Esophagus muscularis mucosa (tissue), 4 donors: ENCODE results near the gene CCDC122. TPM values are rescaled to one million over a fixed set of nuclear protein-coding genes. Genes with fewer than 3 reads are reported as not detected.

Source experiments
- DNase-seq: peaks from one replicate; pipeline ENCODE4 v3.0.0-alpha.2; 2017; ENCODE audit errors: extremely low spot score
- H3K27ac ChIP-seq, 4 donors: fragments of 200-600 bp; sonication (generic); replicated peaks in 1 of 4; 1 replicate in 3 of 4; 2 replicates in 1 of 4; pipeline ENCODE4 v1.5.1; 2016 to 2019; ENCODE audit warnings: mild to moderate bottlenecking in 1 of 4
- H3K27me3 ChIP-seq, 4 donors: fragments of 200-600 bp; sonication (generic); one replicate each; pipeline versions ENCODE4 v1.5.1 to v1.6.0; 2016 to 2019
- H3K36me3 ChIP-seq, 4 donors: fragments of 200-600 bp; sonication (generic); one replicate each; pipeline ENCODE4 v1.5.1; 2016 to 2019
- H3K4me1 ChIP-seq, 4 donors: fragments of 200-600 bp; sonication (generic); one replicate each; pipeline ENCODE4 v1.5.1; 2016 to 2019
- H3K4me3 ChIP-seq, 4 donors: fragments of 200-600 bp; sonication (generic); 1 replicate in 2 of 4; 2 replicates in 2 of 4; pipeline ENCODE4 v1.5.1; 2016 to 2019; ENCODE audit warnings: mild to moderate bottlenecking in 4 of 4, moderate library complexity in 1 of 4
- H3K9me3 ChIP-seq, 4 donors: fragments of 200-600 bp; sonication (generic); 1 replicate in 3 of 4; 2 replicates in 1 of 4; pipeline ENCODE4 v1.5.1; 2016 to 2019
- EP300 ChIP-seq: sonication (generic); formaldehyde crosslinking; IDR thresholded peaks from one replicate; pipeline ENCODE4 v1.6.1; 2017; ENCODE audit warnings: antibody characterized with exemption
- POLR2A ChIP-seq: fragments of 450-650 bp; IDR thresholded peaks from one replicate; pipeline ENCODE4 v1.6.1; 2017; ENCODE audit warnings: antibody characterized with exemption, moderate library complexity, mild to moderate bottlenecking, low read depth
- POLR2AphosphoS5 ChIP-seq, 2 donors: sonication (generic); formaldehyde crosslinking; IDR thresholded peaks; one replicate each; pipeline ENCODE4 v1.6.1; 2017; ENCODE audit warnings: antibody characterized with exemption in 2 of 2
- WGBS: methylation state at CpG from one replicate; pipeline ENCODE4 v1.1.5; 2018; 5-methylcytosine and 5-hydroxymethylcytosine counted together
- intact Hi-C: fragments of 100-400 bp; cut with DNase I; formaldehyde crosslinking; loops from one replicate; pipeline ENCODE4 v1.15.1; 2023
- total RNA-seq, 4 donors: library from RNA; depleted of rRNA; stranded (reverse); fragments of >200 nt; gene quantifications; one replicate each; pipeline versions ENCODE4 v1.1.0 to v1.2.1, GENCODE V29; 2016
- TF ChIP-seq, protein P1 (sequence below), 3 experiments: fragments of 200-600 bp in 2 of 3; fragments of 450-650 bp in 1 of 3; sonication (generic) in 2 of 3; IDR thresholded peaks; one replicate each; pipeline ENCODE4 v1.5.1; 2017 to 2019; ENCODE audit warnings: antibody characterized with exemption in 3 of 3, mild to moderate bottlenecking in 2 of 3, moderate library complexity in 1 of 3

CCDC122 gene
- total RNA-seq, 4 donors from 2014 or later: 2.1 to 13.2 (median 3.2) TPM

DNA sequence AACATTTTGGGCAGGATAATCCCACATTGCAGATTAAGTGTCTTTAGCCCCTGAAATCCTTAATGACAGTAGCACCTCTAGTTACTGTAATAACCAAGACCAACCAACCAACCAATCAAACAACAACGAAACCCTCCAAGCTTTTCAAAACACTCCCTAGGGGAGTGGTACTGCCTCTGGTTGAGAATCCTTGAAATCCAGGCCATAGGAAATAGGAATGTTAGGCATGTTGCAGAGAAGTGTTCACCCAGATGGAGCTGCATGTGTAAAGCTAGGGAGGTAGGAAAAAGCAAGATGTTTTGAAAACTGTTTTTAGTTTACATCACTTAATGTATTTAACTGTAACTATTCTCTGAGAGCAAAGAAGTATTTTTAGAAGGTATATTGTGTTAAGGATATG lies 4.7 kb upstream of the CCDC122 start:
- intact Hi-C loops: no loop called here
- H3K27me3 ChIP-seq: no peaks in the 10 kb centered on the region
- H3K27ac ChIP-seq: no peak overlapping the region
- TF ChIP-seq EP300 (no peak), POLR2AphosphoS5 (IDR thresholded peaks at IDR 0.05) (no peak), POLR2A (no peak)
- TF ChIP-seq, protein P1, sequence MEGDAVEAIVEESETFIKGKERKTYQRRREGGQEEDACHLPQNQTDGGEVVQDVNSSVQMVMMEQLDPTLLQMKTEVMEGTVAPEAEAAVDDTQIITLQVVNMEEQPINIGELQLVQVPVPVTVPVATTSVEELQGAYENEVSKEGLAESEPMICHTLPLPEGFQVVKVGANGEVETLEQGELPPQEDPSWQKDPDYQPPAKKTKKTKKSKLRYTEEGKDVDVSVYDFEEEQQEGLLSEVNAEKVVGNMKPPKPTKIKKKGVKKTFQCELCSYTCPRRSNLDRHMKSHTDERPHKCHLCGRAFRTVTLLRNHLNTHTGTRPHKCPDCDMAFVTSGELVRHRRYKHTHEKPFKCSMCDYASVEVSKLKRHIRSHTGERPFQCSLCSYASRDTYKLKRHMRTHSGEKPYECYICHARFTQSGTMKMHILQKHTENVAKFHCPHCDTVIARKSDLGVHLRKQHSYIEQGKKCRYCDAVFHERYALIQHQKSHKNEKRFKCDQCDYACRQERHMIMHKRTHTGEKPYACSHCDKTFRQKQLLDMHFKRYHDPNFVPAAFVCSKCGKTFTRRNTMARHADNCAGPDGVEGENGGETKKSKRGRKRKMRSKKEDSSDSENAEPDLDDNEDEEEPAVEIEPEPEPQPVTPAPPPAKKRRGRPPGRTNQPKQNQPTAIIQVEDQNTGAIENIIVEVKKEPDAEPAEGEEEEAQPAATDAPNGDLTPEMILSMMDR (IDR thresholded peaks at IDR 0.05): no peak
- no peak for DNase-seq
- H3K4me1 ChIP-seq: peaks cover 3 to 14% (median 13%) of the 10 kb centered on the region in 4 donors
- WGBS: 100% methylated on average over 1 of the region's 1 CpG
- H3K36me3 ChIP-seq: no peaks in the 10 kb centered on the region
- H3K4me3 ChIP-seq: no peak overlapping the region
- H3K9me3 ChIP-seq: no peaks in the 10 kb centered on the region

DNA sequence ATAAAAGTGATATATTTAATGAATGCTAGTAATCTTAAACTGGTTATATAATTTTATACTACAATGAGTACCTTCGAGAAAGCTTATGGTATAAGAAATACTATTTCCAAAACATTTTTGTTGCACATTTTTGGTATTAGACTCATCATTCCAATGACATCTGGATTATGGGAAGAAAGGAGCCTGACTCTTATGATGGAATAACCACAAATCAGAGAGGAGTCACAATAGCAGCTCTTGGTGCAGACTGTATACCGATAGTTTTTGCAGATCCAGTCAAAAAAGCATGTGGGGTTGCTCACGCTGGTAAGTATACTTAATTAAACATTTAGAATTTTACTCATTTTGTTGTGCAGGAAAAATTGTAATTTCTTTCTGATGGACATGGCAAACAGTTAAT lies 4.1 kb upstream of the CCDC122 start:
- Histone ChIP-seq H3K27ac (no peak overlapping the region), H3K9me3 (no peaks in the 10 kb centered on the region), H3K4me3 (no peak overlapping the region), H3K4me1 (peaks cover 5 to 16% (median 15%) of the 10 kb centered on the region in 4 donors), H3K36me3 (no peaks in the 10 kb centered on the region), H3K27me3 (no peaks in the 10 kb centered on the region)
- 96% methylated on average over 3 of the region's 3 CpGs for WGBS
- TF ChIP-seq POLR2AphosphoS5 (IDR thresholded peaks at IDR 0.05) (no peak), EP300 (no peak), POLR2A (no peak)
- TF ChIP-seq, protein P1 (IDR thresholded peaks at IDR 0.05): no peak
- intact Hi-C loops: no loop called here
- DNase-seq: no peak

DNA sequence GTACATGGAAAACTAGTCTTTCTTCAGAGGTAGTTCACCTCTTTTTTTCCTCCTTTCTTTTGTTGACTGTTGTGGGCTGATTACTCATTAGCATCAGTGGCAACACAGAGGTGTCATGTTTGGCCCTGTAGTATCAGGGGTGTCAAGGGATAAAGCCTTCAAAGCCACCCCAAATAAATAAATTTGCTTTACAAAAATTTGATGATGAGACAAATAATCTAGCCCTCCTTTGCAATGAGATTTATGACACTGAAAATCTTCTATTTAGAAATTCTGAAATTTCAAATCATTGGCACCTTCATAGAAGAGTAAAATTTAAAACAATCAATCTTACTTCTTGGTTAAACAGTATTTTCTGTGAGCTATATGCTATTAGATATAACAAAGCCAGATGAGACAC lies 2.0 kb upstream of the CCDC122 start:
- intact Hi-C loops: no loop called here
- no peaks in the 10 kb centered on the region for H3K9me3 ChIP-seq
- H3K4me1 ChIP-seq: peaks cover 12 to 25% (median 22%) of the 10 kb centered on the region in 4 donors
- TF ChIP-seq, protein P1 (IDR thresholded peaks at IDR 0.05): no peak
- TF ChIP-seq POLR2AphosphoS5 (IDR thresholded peaks at IDR 0.05) (no peak), POLR2A (no peak), EP300 (no peak)
- no peaks in the 10 kb centered on the region for H3K36me3 ChIP-seq
- no peak overlapping the region for H3K4me3 ChIP-seq
- no peaks in the 10 kb centered on the region for H3K27me3 ChIP-seq
- DNase-seq: no peak
- no peak overlapping the region for H3K27ac ChIP-seq

DNA sequence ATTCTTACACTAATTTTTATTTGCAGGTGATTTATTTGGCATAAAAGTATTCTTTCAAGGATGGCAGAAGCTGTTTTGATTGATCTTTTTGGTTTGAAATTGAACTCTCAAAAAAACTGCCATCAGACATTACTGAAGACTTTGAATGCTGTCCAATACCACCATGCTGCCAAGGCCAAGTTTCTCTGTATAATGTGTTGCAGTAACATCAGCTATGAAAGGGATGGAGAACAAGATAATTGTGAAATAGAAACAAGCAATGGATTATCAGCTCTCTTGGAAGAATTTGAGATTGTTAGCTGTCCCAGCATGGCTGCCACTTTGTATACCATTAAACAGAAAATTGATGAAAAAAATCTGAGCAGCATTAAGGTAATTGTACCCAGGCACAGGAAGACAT lies 1.4 kb upstream of the CCDC122 start:
- H3K9me3 ChIP-seq: no peaks in the 10 kb centered on the region
- H3K27ac ChIP-seq: no peak overlapping the region
- TF ChIP-seq EP300 (no peak), POLR2AphosphoS5 (IDR thresholded peaks at IDR 0.05) (no peak), POLR2A (no peak)
- TF ChIP-seq, protein P1 (IDR thresholded peaks at IDR 0.05): no peak
- intact Hi-C loops: no loop called here
- no peak overlapping the region for H3K4me3 ChIP-seq
- no peaks in the 10 kb centered on the region for H3K27me3 ChIP-seq
- peaks cover 12 to 25% (median 22%) of the 10 kb centered on the region in 4 donors for H3K4me1 ChIP-seq
- H3K36me3 ChIP-seq: no peaks in the 10 kb centered on the region
- DNase-seq: no peak

DNA sequence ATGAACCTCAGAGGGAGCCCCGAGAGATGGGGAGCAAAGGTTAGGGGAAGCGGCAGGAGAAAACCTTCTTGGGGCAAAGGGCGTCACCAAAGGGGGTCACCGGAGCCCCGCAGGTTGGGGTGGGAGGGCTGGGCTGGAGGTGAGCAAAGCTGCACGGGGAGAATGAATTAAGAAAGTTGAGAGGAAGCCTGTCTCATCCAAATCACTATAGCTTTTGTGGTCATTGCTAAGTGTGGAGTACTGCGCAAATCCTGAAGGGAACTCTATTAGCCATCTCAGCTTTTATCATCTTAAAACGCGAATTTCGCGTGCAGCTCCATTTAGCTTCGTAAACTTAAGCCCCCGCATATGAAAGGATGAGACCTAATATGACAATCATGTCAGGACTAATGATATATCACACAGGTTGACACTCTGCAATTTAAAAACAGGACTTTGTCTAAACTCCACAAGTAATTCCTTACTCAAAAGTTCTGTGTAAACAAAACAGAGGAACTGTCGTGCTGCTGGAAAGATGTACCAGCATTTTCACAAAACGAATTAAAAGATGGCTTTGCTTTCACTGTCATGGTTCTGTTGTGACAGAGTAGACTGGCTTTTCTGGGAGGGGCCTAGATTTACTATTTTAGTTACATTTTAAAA lies 795 bp upstream of the CCDC122 start:
- H3K36me3 ChIP-seq: no peaks in the 10 kb centered on the region
- H3K9me3 ChIP-seq: no peaks in the 10 kb centered on the region
- no peak for TF ChIP-seq POLR2AphosphoS5 (IDR thresholded peaks at IDR 0.05)
- TF ChIP-seq, protein P1 (IDR thresholded peaks at IDR 0.05): peak in 1 of 3 experiments; percentile 6
- H3K27me3 ChIP-seq: no peaks in the 10 kb centered on the region
- no peak for DNase-seq
- WGBS: 48% methylated on average over 15 of the region's 15 CpGs
- peak overlapping the region; percentile 77 to 93 (median 86) for H3K4me3 ChIP-seq
- peak overlapping the region; percentile 95 to 99 (median 97) for H3K27ac ChIP-seq
- intact Hi-C loops: no loop called here
- H3K4me1 ChIP-seq: peaks cover 12 to 25% (median 22%) of the 10 kb centered on the region in 4 donors
